H1 (cell line): Measurements from ENCODE around the gene UPK2. TPM values are rescaled to one million over a fixed set of nuclear protein-coding genes. Genes with fewer than 3 reads are reported as not detected.

Experiments used
- CTCF ChIA-PET: fragments of 300-600 bp; sonication (Branson Sonifier 250); formaldehyde crosslinking; loops from one replicate; lab custom pipeline; 2021; ENCODE audit not compliant: partially characterized antibody; lab: Charles Lee
- POLR2A ChIA-PET: fragments of 300-600 bp; sonication (Branson Sonifier 250); formaldehyde crosslinking; loops from one replicate; lab custom pipeline; 2021; ENCODE audit warnings: inconsistent platforms; ENCODE audit not compliant: partially characterized antibody; lab: Charles Lee
- DNase-seq, 2 experiments: peaks; one replicate each; pipeline versions ENCODE4 v3.0.0 to v3.0.0-alpha.2; 2010 to 2022; ENCODE audit warnings: low spot score in 2 of 2, low read depth in 1 of 2, mixed read lengths in 1 of 2
- FAIRE-seq: peaks from 2 replicates; lab custom pipeline; 2011; peaks lifted over from hg19 to GRCh38; lab: Jason Lieb, UNC
- H2AFZ ChIP-seq: 2 replicates; pipeline ENCODE4 v1.8.1; 2012; ENCODE audit warnings: low read length, inconsistent platforms
- H2AK5ac ChIP-seq: 2 replicates; pipeline ENCODE4 v1.6.1; 2013; ENCODE audit warnings: low read depth, low read length
- H2BK120ac ChIP-seq: replicated peaks from 2 replicates; pipeline ENCODE3; 2013; ENCODE audit warnings: low read depth, low read length, inconsistent platforms
- H2BK12ac ChIP-seq: 2 replicates; pipeline ENCODE4 v1.6.1; 2013; ENCODE audit warnings: low read depth, low read length
- H2BK15ac ChIP-seq: 2 replicates; pipeline ENCODE4 v1.6.1; 2013; ENCODE audit warnings: low read length
- H2BK20ac ChIP-seq: 2 replicates; pipeline ENCODE4 v1.6.1; 2013; ENCODE audit warnings: low read length
- H2BK5ac ChIP-seq: 2 replicates; pipeline ENCODE4 v1.6.1; 2013; ENCODE audit warnings: low read depth, low read length
- H3K14ac ChIP-seq: 2 replicates; pipeline ENCODE4 v1.6.1; 2013; ENCODE audit warnings: inconsistent platforms; ENCODE audit not compliant: insufficient read length
- H3K18ac ChIP-seq: 2 replicates; pipeline ENCODE4 v1.6.1; 2013; ENCODE audit warnings: low read length; ENCODE audit errors: extremely low read depth
- H3K23ac ChIP-seq: 2 replicates; pipeline ENCODE4 v1.6.1; 2013; ENCODE audit warnings: inconsistent platforms; ENCODE audit not compliant: insufficient read length
- H3K23me2 ChIP-seq: 2 replicates; pipeline ENCODE4 v1.6.1; 2013; ENCODE audit warnings: low read depth, low read length
- H3K27ac ChIP-seq: 2 replicates; pipeline ENCODE4 v1.6.1; 2011; ENCODE audit warnings: low read depth, low read length, inconsistent platforms
- H3K27me3 ChIP-seq, 4 experiments: replicated peaks in 1 of 4; 1 replicate in 1 of 4; 2 replicates in 3 of 4; pipeline versions ENCODE4 v1.6.1 to v1.8.1; 2011 to 2013; ENCODE audit warnings: low read length in 3 of 4, mild to moderate bottlenecking in 3 of 4, inconsistent platforms in 2 of 4, mixed read lengths in 2 of 4, moderate library complexity in 1 of 4; ENCODE audit not compliant: control insufficient read depth in 3 of 4, insufficient read depth in 3 of 4; ENCODE audit errors: extremely low read depth in 1 of 4
- H3K36me3 ChIP-seq, 4 experiments: 2 replicates each; pipeline versions ENCODE4 v1.6.1 to v1.8.1; 2011 to 2013; ENCODE audit warnings: mild to moderate bottlenecking in 4 of 4, low read length in 3 of 4, moderate library complexity in 2 of 4, control low read depth in 1 of 4, inconsistent platforms in 1 of 4; ENCODE audit not compliant: insufficient read depth in 4 of 4, control insufficient read depth in 2 of 4
- H3K4ac ChIP-seq: replicated peaks from 2 replicates; pipeline ENCODE3; 2013; ENCODE audit warnings: low read length, low read depth, mixed read lengths, inconsistent platforms; ENCODE audit not compliant: insufficient read length
- H3K4me1 ChIP-seq, 4 experiments: replicated peaks in 1 of 4; 1 replicate in 1 of 4; 2 replicates in 3 of 4; pipeline versions ENCODE4 v1.6.1 to v1.8.1; 2011 to 2013; ENCODE audit warnings: low read length in 3 of 4, inconsistent platforms in 2 of 4, mixed read lengths in 1 of 4; ENCODE audit not compliant: insufficient read depth in 4 of 4, control insufficient read depth in 3 of 4
- H3K4me2 ChIP-seq, 2 experiments: 2 replicates each; pipeline versions ENCODE4 v1.6.1 to v1.8.1; 2011 to 2013; ENCODE audit warnings: low read depth in 2 of 2, low read length in 2 of 2, control low read depth in 1 of 2, inconsistent platforms in 1 of 2, mild to moderate bottlenecking in 1 of 2; ENCODE audit not compliant: insufficient read depth in 1 of 2
- H3K4me3 ChIP-seq, 4 experiments: fragments of 200-600, 300-600 bp in 1 of 4; sonication (generic), shearing (Covaris generic), sonication (Bioruptor Twin) in 1 of 4; 2 replicates each; pipeline versions ENCODE4 v1.5.1 to v1.8.1; 2011 to 2016; ENCODE audit warnings: low read length in 4 of 4, low read depth in 3 of 4, control low read depth in 2 of 4, inconsistent platforms in 2 of 4, mild to moderate bottlenecking in 2 of 4, mixed read lengths in 1 of 4, moderate library complexity in 1 of 4; ENCODE audit not compliant: insufficient read depth in 2 of 4; ENCODE audit errors: extremely low read depth in 1 of 4
- H3K56ac ChIP-seq: replicated peaks from 2 replicates; pipeline ENCODE3; 2013; ENCODE audit warnings: low read depth, mild to moderate bottlenecking, mixed read lengths, low read length, inconsistent platforms; ENCODE audit not compliant: insufficient read length
- H3K79me1 ChIP-seq: 2 replicates; pipeline ENCODE4 v1.6.1; 2013; ENCODE audit warnings: low read depth, low read length, control low read depth
- H3K79me2 ChIP-seq, 2 experiments: 2 replicates each; pipeline versions ENCODE4 v1.6.1 to v1.8.1; 2012 to 2013; ENCODE audit warnings: low read length in 2 of 2, mild to moderate bottlenecking in 2 of 2, inconsistent platforms in 1 of 2; ENCODE audit not compliant: insufficient read depth in 2 of 2, control insufficient read depth in 1 of 2
- H3K9ac ChIP-seq, 4 experiments: replicated peaks in 1 of 4; 1 replicate in 1 of 4; 2 replicates in 3 of 4; pipeline versions ENCODE4 v1.6.1 to v1.8.1; 2011 to 2013; ENCODE audit warnings: low read depth in 3 of 4, low read length in 3 of 4, control low read depth in 2 of 4, mild to moderate bottlenecking in 2 of 4, moderate library complexity in 2 of 4, inconsistent platforms in 1 of 4; ENCODE audit errors: extremely low read depth in 1 of 4
- H3K9me3 ChIP-seq, 2 experiments: 2 replicates each; pipeline versions ENCODE4 v1.6.1 to v1.8.1; 2012 to 2013; ENCODE audit warnings: mild to moderate bottlenecking in 2 of 2, moderate library complexity in 2 of 2, control low read depth in 1 of 2, inconsistent platforms in 1 of 2, low read depth in 1 of 2, low read length in 1 of 2, mixed read lengths in 1 of 2; ENCODE audit not compliant: insufficient read depth in 2 of 2
- H4K20me1 ChIP-seq, 2 experiments: replicated peaks in 1 of 2; 2 replicates each; pipeline versions ENCODE3 to v1.8.1; 2011 to 2013; ENCODE audit warnings: inconsistent platforms in 2 of 2, low read length in 2 of 2, mild to moderate bottlenecking in 1 of 2; ENCODE audit not compliant: insufficient read depth in 2 of 2, control insufficient read depth in 1 of 2
- H4K5ac ChIP-seq: 2 replicates; pipeline ENCODE4 v1.6.1; 2013; ENCODE audit warnings: low read length, low read depth, mixed read lengths, inconsistent platforms; ENCODE audit not compliant: insufficient read length
- H4K8ac ChIP-seq: 2 replicates; pipeline ENCODE4 v1.8.0; 2013; ENCODE audit warnings: mild to moderate bottlenecking, moderate library complexity, low read length, inconsistent platforms; ENCODE audit not compliant: insufficient read depth; ENCODE audit errors: extremely low read depth
- H4K91ac ChIP-seq: replicated peaks from 2 replicates; pipeline ENCODE3; 2013; ENCODE audit warnings: low read length, mixed read lengths, inconsistent platforms; ENCODE audit not compliant: insufficient read length
- CTBP2 ChIP-seq: IDR thresholded peaks from 2 replicates; pipeline ENCODE4 v1.7.0; 2011; ENCODE audit warnings: borderline replicate concordance, mild to moderate bottlenecking, moderate library complexity, mixed read lengths, low read length; ENCODE audit not compliant: insufficient read depth, insufficient read length
- HDAC2 ChIP-seq, 2 experiments: fragments of 300-600 bp in 1 of 2; sonication (generic) in 1 of 2; IDR thresholded peaks; 2 replicates each; pipeline ENCODE4 v1.6.1; 2011 to 2012; ENCODE audit warnings: low read depth in 2 of 2, low read length in 2 of 2, mild to moderate bottlenecking in 2 of 2, moderate library complexity in 2 of 2, borderline replicate concordance in 1 of 2, inconsistent platforms in 1 of 2
- PHF8 ChIP-seq: fragments of 200-600 bp; sonication (generic); conservative IDR thresholded peaks from 2 replicates; pipeline ENCODE4 v1.7.1; 2012; ENCODE audit warnings: low read depth, mild to moderate bottlenecking, inconsistent platforms, low read length, moderate library complexity
- SAP30 ChIP-seq: fragments of 300-600 bp; sonication (generic); IDR thresholded peaks from 2 replicates; pipeline ENCODE4 v1.7.1; 2012; ENCODE audit warnings: low read length, moderate library complexity, mild to moderate bottlenecking, inconsistent platforms; ENCODE audit not compliant: insufficient read depth, insufficient replicate concordance
- SIN3A ChIP-seq, 2 experiments: IDR thresholded peaks in 1 of 2; conservative IDR thresholded peaks in 1 of 2; 2 replicates each; pipeline ENCODE4 v1.6.1; 2011 to 2012; ENCODE audit warnings: low read length in 2 of 2, improper control_type of control experiment in 1 of 2, low read depth in 1 of 2, mild to moderate bottlenecking in 1 of 2
- SIX5 ChIP-seq: IDR thresholded peaks from 2 replicates; pipeline ENCODE4 v1.6.1; 2011; ENCODE audit warnings: mild to moderate bottlenecking, low read depth, low read length
- TCF12 ChIP-seq: IDR thresholded peaks from 2 replicates; pipeline ENCODE4 v1.6.1; 2011; ENCODE audit warnings: low read depth, mild to moderate bottlenecking, low read length
- WGBS, 2 experiments: shearing (Covaris generic) in 1 of 2; methylation state at CpG; one replicate each; pipeline versions ENCODE4 v1.1.6 to v1.1.7; 2013 to 2015; ENCODE audit warnings: low lambda C conversion rate in 2 of 2, mixed read lengths in 2 of 2, inconsistent platforms in 1 of 2, low coverage in 1 of 2, missing lambda C conversion rate in 1 of 2; ENCODE audit not compliant: insufficient replicate concordance in 2 of 2, insufficient coverage in 1 of 2, insufficient read length in 1 of 2; ENCODE audit errors: extremely low coverage in 1 of 2, missing lambda C conversion rate in 1 of 2; 5-methylcytosine and 5-hydroxymethylcytosine counted together
- polyA plus RNA-seq, 7 experiments: library from polyadenylated mRNA; depleted of rRNA in 3 of 7; stranded (reverse) in 5 of 7; unstranded in 2 of 7; fragments of >200 nt in 5 of 7; fragments of 200-250 nt in 2 of 7; gene quantifications; 1 replicate in 5 of 7; 2 replicates in 1 of 7; 4 replicates in 1 of 7; pipeline versions ENCODE4 v1.2.1 to v1.2.3, GENCODE V29; 2011 to 2013; ENCODE audit warnings: missing spikeins in 2 of 7, mixed read lengths in 2 of 7
- total RNA-seq: library from RNA; stranded (reverse); fragmentation: NEBNext Ultra II Directional; extraction: Animal tissue kit (Norgen Biotek cat#: 25700); gene quantifications from 2 replicates; pipeline ENCODE4 v1.2.1, GENCODE V29; 2021
- TF ChIP-seq, protein P1 (sequence below): IDR thresholded peaks from 2 replicates; pipeline ENCODE4 v1.6.1; 2011; ENCODE audit warnings: low read depth, mild to moderate bottlenecking, low read length; ENCODE audit not compliant: insufficient read depth

The UPK2 gene
- total and polyA plus RNA-seq, 2 of the 8 experiments (the other 6 are each of a cell fraction or from before 2014, with no cell fraction given): 0.76 TPM; not detected in 1

DNA sequence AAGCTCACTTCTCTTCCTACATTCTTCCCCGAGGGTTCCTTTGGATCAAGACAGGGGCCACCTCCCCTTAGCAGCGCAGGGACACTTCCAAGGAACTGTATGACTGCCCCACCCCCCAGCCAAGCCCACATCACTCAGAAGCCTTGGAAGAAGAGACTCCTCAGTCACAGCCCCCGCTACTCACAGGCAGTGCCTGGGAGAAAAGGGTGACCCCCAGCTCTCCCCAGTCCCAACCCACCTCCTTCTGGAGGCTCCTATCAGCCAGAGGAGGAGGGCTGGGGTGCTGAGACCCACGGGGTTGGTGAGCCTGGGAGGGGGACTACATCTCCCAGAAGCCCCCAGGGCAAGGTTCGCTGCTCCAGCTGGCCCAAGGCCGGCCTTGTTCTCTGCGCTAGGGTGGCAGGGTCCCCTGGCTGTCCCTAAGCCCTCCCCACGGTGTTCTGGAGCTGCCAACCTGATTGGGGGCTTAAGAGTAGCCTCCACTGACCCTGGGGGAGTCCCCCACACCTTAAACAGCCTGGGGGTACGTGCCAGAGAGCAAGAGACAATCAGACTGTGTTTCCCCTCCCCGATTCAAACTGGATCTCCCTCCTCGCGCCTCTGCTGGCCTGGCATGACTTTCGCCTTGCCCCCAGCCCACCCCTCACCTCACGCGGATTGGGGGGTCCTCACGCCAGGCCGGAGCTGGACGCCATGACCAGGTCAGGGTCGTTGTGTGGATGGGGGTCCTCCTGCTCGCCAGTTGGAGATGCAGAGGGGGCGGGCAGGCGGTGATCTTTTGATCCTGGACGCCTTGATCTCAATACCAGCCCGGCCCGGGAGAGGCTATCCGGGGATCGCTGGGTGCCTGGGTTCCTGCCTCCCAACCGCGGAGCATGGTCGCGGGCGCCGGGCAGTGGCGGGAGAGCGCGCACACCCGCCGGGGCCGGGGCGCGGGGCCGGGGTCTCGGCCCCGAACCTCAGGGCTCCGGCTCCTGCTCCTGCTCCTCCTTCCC, 31.2 kb upstream of the UPK2 start:
- Histone ChIP-seq H3K27me3 (no peaks in the 10 kb centered on the region; a peak in 1 of 7 replicates), H3K18ac (no peak overlapping the region; the same call in 1 of the 2 replicates), H2BK15ac (no peak overlapping the region), H3K14ac (no peak overlapping the region), H3K4me3 (peak overlapping the region; percentile 82 to 98 (median 94)), H4K91ac (no peak overlapping the region), H2BK5ac (peak overlapping the region; percentile 31; the same call in 1 of the 2 replicates), H4K5ac (no peak overlapping the region), H3K27ac (no peak overlapping the region), H3K23me2 (peaks cover 15% of the 10 kb centered on the region), H3K4me1 (peaks cover 23 to 56% (median 42%) of the 10 kb centered on the region in 4 experiments), H3K4ac (no peak overlapping the region), H2BK12ac (no peak overlapping the region), H3K79me1 (peaks cover 22% of the 10 kb centered on the region), H2BK20ac (no peak overlapping the region), H2AFZ (no peak overlapping the region), H3K23ac (no peak overlapping the region), H3K56ac (peak overlapping the region; percentile 42), H3K36me3 (no peaks in the 10 kb centered on the region; a peak in 1 of 8 replicates), H3K79me2 (peaks cover 26 to 54% of the 10 kb centered on the region in 2 experiments), H3K4me2 (peak overlapping the region; percentile 70 to 99), H4K8ac (no peak overlapping the region; the same call in 1 of the 2 replicates), H2BK120ac (no peak overlapping the region), H3K9ac (peak overlapping the region in 3 of 4 experiments; percentile 38 to 63 (median 45); a peak in 5 of 7 replicates), H4K20me1 (peaks cover 13 to 25% of the 10 kb centered on the region in 2 experiments), H2AK5ac (no peak overlapping the region), H3K9me3 (no peaks in the 10 kb centered on the region)
- ChIA-PET CTCF (interaction anchor here (0.8 to 2.7 kb wide), 10 partner anchors 11 to 168 kb away, joined by 3 to 12 read pairs (median 4); partner anchors contain the start of gene DDX6), POLR2A (interaction anchor here (1.0 to 1.7 kb wide), 8 partner anchors 11 to 255 kb away, joined by 3 to 16 read pairs (median 5); partner anchors contain the start of gene CENATAC)
- 4% methylated on average over 28 of the region's 45 CpGs; no CpG with 5 or more reads in 1 of the 2 experiments for WGBS, 2 experiments
- FAIRE-seq (no peak), DNase-seq (peak in 1 of 2 experiments; percentile 83)
- TF ChIP-seq SIX5 (peak; percentile 56), HDAC2 (IDR thresholded peaks at IDR 0.05; ENCODE audit: borderline replicate concordance in 1 of 2, low read depth in 2 of 2, low read length in 2 of 2) (peak in 1 of 2 experiments; percentile 84; a peak in 1 of 4 replicates), SAP30 (peak; percentile 98), PHF8 (0 out of 2 replicates have a peak, but pooled peaks have one; percentile 10), TCF12 (no peak), SIN3A (conservative IDR thresholded peaks at IDR 0.05 in 1 of 2, IDR thresholded peaks at IDR 0.05 in 1 of 2; ENCODE audit: low read depth in 1 of 2, low read length in 2 of 2) (peak; percentile 85 to 98), CTBP2 (no peak)
- TF ChIP-seq, protein P1, sequence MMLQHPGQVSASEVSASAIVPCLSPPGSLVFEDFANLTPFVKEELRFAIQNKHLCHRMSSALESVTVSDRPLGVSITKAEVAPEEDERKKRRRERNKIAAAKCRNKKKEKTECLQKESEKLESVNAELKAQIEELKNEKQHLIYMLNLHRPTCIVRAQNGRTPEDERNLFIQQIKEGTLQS: no peak
